Activated T-helper 1 cell treated with anti-CD3 and anti-CD28 coated beads, Interleukin-2, amount 50 U/mL, for 16 hours (primary cell): ENCODE data around the gene CELA2B.
"Not testable (repeated sequence)": the region's sequence is repeated elsewhere in the genome, so short reads cannot be mapped to it uniquely, and the experiment has no call there.

Source experiments
- DNase-seq, 2 donors: peaks; one replicate each; pipeline ENCODE4 v3.0.0-alpha.2; 2020; ENCODE audit warnings: low read depth in 1 of 2, low spot score in 1 of 2

CELA2B gene

GRCh38 chr1:15492596-15492995 lies 16.7 kb downstream of the CELA2B start:
- no peak for DNase-seq

- DNase-seq = no peak
Measured at GRCh38 chr1:15493869-15494390, 18.0 kb downstream of the CELA2B start.

GRCh38 chr1:15500184-15501178 lies 24.6 kb downstream of the CELA2B start:
- no peak for DNase-seq

- DNase-seq = peak; percentile 9 to 18
Measured at GRCh38 chr1:15501208-15502032, 25.5 kb downstream of the CELA2B start.

GRCh38 chr1:15504436-15504835 lies 28.5 kb downstream of the CELA2B start:
- no peak for DNase-seq

- DNase-seq = no peak
Measured at GRCh38 chr1:15506831-15507230, 30.9 kb downstream of the CELA2B start.

GRCh38 chr1:15507278-15507677 lies 31.4 kb downstream of the CELA2B start:
- DNase-seq = no peak

- no peak for DNase-seq
Measured at GRCh38 chr1:15508700-15509487, 33.0 kb downstream of the CELA2B start.

- no peak for DNase-seq
Measured at GRCh38 chr1:15509586-15509985, 33.7 kb downstream of the CELA2B start.

- no peak for DNase-seq
Measured at GRCh38 chr1:15510611-15511405, 34.9 kb downstream of the CELA2B start.

GRCh38 chr1:15513192-15513591 lies 37.3 kb downstream of the CELA2B start:
- DNase-seq = no peak

- no peak for DNase-seq
Measured at GRCh38 chr1:15513919-15514318, 38.0 kb downstream of the CELA2B start.

- DNase-seq = not testable (repeated sequence)
Measured at GRCh38 chr1:15514557-15514956, 38.7 kb downstream of the CELA2B start.

GRCh38 chr1:15515022-15515663 lies 39.2 kb downstream of the CELA2B start:
- no peak for DNase-seq

GRCh38 chr1:15519625-15520024 lies 43.7 kb downstream of the CELA2B start:
- no peak for DNase-seq

GRCh38 chr1:15521206-15521906 lies 45.5 kb downstream of the CELA2B start:
- DNase-seq = not testable (repeated sequence)

- DNase-seq = no peak
Measured at GRCh38 chr1:15522551-15522950, 46.6 kb downstream of the CELA2B start.

GRCh38 chr1:15523104-15524020 lies 47.5 kb downstream of the CELA2B start:
- no peak for DNase-seq
